ENCODE measurements around the gene MOXD1. TPM values are rescaled to one million over a fixed set of nuclear protein-coding genes. Genes with fewer than 3 reads are reported as not detected.

MOXD1 gene
- total RNA-seq, 4 donors from 2014 or later: 20.3 to 37.3 (median 33.2) TPM

DNA sequence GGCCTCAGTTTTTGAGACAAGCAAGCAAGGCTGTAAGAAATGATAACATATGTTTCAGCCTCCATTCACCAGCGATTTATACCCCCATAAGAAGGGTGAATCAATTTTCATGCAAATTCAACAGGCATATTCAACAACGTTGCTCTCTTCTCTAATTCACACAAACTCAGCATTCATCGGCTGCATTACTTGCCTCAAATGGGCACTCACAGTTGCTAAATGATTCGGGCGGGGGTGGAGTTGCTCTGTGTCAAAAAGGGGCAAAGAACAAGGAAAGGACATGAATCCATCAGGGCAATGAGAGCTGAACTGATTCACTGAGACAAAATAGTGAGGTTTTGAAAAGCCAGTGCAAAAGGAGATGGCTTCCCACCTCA lies 9.0 kb downstream of the MOXD1 start:
- TF ChIP-seq POLR2A (IDR thresholded peaks at IDR 0.05) (no peak), POLR2AphosphoS5 (IDR thresholded peaks at IDR 0.05) (no peak), EP300 (IDR thresholded peaks at IDR 0.05) (no peak)
- TF ChIP-seq, protein P1, sequence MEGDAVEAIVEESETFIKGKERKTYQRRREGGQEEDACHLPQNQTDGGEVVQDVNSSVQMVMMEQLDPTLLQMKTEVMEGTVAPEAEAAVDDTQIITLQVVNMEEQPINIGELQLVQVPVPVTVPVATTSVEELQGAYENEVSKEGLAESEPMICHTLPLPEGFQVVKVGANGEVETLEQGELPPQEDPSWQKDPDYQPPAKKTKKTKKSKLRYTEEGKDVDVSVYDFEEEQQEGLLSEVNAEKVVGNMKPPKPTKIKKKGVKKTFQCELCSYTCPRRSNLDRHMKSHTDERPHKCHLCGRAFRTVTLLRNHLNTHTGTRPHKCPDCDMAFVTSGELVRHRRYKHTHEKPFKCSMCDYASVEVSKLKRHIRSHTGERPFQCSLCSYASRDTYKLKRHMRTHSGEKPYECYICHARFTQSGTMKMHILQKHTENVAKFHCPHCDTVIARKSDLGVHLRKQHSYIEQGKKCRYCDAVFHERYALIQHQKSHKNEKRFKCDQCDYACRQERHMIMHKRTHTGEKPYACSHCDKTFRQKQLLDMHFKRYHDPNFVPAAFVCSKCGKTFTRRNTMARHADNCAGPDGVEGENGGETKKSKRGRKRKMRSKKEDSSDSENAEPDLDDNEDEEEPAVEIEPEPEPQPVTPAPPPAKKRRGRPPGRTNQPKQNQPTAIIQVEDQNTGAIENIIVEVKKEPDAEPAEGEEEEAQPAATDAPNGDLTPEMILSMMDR (IDR thresholded peaks at IDR 0.05): no peak
- ATAC-seq: no peak
- peaks cover 0 to 12% (median 0%) of the 10 kb centered on the region in 3 donors for H3K9me3 ChIP-seq
- WGBS, 2 donors (ENCODE audit: low coverage in 1 of 2): 58 to 60% methylated on average over 2 to 5 of the region's 5 CpGs
- no peak overlapping the region for H3K4me3 ChIP-seq
- H3K4me1 ChIP-seq: peaks cover 0 to 11% (median 0%) of the 10 kb centered on the region in 3 donors
- H3K27me3 ChIP-seq: no peaks in the 10 kb centered on the region
- peak overlapping the region in 3 of 4 donors; percentile 60 to 72 (median 65) for H3K27ac ChIP-seq
- no peaks in the 10 kb centered on the region for H3K36me3 ChIP-seq

DNA sequence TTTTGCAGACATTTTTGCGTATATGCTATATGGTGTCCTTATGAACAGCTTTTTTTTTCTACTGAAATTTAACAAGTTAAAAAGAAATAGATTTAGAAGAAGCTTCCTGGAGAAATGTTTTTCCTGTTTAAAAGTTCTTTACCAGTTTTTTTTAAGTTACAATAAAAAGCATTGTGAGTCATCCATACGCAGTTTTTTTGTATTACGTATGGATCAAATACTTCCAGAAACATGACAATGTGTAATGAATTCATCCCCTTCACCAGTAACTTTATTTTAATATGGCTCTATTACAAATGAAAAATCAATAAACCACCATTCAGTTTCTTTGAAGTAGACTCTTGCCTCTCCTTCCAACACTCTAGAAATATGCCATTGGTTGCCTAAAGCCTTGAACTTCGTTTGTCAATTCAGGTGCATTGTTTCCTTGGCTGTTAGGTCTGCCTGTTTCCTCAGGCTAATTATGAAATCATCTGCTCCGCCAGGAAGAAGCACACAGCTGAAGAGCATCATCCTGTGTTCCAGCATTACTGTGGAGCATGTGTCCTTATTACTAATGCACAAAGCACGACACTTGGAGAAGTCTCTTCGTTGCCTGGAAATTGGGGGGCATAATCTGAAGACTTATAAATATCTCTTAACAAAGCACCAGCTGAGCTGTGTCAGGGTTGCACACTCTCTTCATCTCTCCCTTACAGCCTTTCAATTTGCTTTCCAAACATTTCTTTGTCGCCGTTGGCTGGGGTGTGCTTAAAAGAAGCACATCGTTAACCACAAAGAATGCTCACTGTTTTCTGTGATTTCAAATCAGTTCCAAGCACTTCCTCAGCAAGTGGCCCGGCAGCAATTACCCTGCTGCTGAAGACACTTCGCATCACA lies 9.6 kb downstream of the MOXD1 start:
- H3K4me3 ChIP-seq: no peak overlapping the region
- peak overlapping the region in 3 of 4 donors; percentile 60 to 72 (median 65) for H3K27ac ChIP-seq
- TF ChIP-seq POLR2A (IDR thresholded peaks at IDR 0.05) (no peak), POLR2AphosphoS5 (IDR thresholded peaks at IDR 0.05) (peak; percentile 65)
- WGBS, 2 donors (ENCODE audit: low coverage in 1 of 2): 31 to 39% methylated on average over 11 to 12 of the region's 12 CpGs
- no peaks in the 10 kb centered on the region for H3K36me3 ChIP-seq
- no peaks in the 10 kb centered on the region for H3K27me3 ChIP-seq
- peaks cover 0 to 11% (median 0%) of the 10 kb centered on the region in 3 donors for H3K4me1 ChIP-seq
- peaks cover 0 to 12% (median 0%) of the 10 kb centered on the region in 3 donors for H3K9me3 ChIP-seq
- ATAC-seq: peak; percentile 91

DNA sequence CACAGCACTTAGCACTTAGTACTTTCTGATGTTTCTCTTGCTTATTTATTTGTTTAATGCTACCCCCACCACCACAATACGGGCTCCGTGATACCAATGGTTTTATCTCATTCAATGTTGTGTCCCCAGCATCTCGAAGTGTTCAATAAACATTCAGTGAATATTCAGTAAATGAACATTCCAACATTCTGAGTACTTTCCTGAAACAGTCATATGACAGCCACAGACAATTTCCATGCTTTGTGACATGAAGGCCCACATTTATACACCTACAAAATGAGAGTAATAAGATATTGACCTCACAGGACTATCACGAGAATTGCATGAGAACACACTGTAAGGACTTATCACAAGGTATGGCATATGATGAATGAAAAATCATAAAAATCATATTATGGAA lies 10.8 kb downstream of the MOXD1 start:
- 77 to 87% methylated on average over 4 of the region's 4 CpGs for WGBS, 2 donors (ENCODE audit: low coverage in 1 of 2)
- Histone ChIP-seq H3K27ac (peak overlapping the region in 1 of 4 donors; percentile 7), H3K36me3 (no peaks in the 10 kb centered on the region)

DNA sequence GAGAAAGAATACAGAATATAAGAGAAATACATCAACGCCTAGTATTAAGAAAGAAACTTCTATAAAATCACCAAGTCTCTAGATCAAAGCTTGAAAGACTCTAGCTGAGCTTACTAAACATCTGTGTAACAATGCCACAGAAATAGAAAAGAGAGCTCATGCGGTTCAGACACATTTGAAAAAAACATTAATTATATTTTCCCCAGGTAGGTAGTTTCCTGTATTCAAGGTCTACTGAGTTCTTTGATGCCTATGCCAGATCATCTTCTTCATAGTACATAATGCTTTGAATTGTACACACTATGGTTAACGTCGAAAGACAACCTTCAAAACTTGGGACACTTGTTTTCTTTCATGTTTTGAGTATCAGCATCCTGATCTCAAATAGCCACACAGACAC lies 11.3 kb downstream of the MOXD1 start:
- no peak for ATAC-seq
- peaks cover 0 to 5% (median 0%) of the 10 kb centered on the region in 3 donors for H3K9me3 ChIP-seq
- H3K27me3 ChIP-seq: no peaks in the 10 kb centered on the region
- no peak overlapping the region for H3K4me3 ChIP-seq
- H3K27ac ChIP-seq: no peak overlapping the region
- H3K4me1 ChIP-seq: peaks cover 0 to 11% (median 0%) of the 10 kb centered on the region in 3 donors
- H3K36me3 ChIP-seq: no peaks in the 10 kb centered on the region
- 81 to 93% methylated on average over 3 to 4 of the region's 4 CpGs for WGBS, 2 donors (ENCODE audit: low coverage in 1 of 2)
- no peak for TF ChIP-seq POLR2A (IDR thresholded peaks at IDR 0.05)
- TF ChIP-seq POLR2AphosphoS5 (IDR thresholded peaks at IDR 0.05): no peak
- TF ChIP-seq, protein P1 (IDR thresholded peaks at IDR 0.05): no peak
- TF ChIP-seq EP300 (IDR thresholded peaks at IDR 0.05): no peak

More for the DNA sequence above, 10.8 kb downstream of the MOXD1 start:
- Histone ChIP-seq H3K4me3 (no peak overlapping the region), H3K4me1 (peaks cover 0 to 11% (median 0%) of the 10 kb centered on the region in 3 donors), H3K27me3 (no peaks in the 10 kb centered on the region), H3K9me3 (peaks cover 0 to 10% (median 0%) of the 10 kb centered on the region in 3 donors)
- TF ChIP-seq POLR2A (IDR thresholded peaks at IDR 0.05): no peak
- TF ChIP-seq, protein P1 (IDR thresholded peaks at IDR 0.05): no peak
- ATAC-seq: no peak

DNA sequence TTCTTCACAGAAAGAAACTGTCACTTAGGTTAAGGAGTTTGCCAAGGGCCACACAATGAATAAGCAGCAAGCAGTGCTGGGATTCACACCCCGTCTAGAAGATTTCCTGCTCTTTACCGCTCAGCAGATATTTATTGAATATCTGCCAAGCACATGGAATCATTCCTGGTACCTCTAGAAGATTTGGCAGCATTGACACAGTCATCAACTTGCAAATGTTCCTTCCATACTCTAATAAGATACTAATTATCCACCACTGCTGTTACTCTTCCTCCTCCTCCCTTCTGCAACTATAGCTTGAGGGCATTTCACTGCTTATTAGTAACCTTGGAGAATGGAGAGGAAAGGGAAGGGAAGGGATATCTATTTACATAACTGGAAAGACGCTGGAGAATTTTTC lies 13.0 kb downstream of the MOXD1 start:
- peaks cover 0 to 11% (median 0%) of the 10 kb centered on the region in 3 donors for H3K4me1 ChIP-seq
- H3K27ac ChIP-seq: no peak overlapping the region
- no peaks in the 10 kb centered on the region for H3K27me3 ChIP-seq
- no peak overlapping the region for H3K4me3 ChIP-seq
- ATAC-seq: no peak
- H3K9me3 ChIP-seq: no peaks in the 10 kb centered on the region
- no peak for TF ChIP-seq EP300 (IDR thresholded peaks at IDR 0.05)
- WGBS, 2 donors (ENCODE audit: low coverage in 1 of 2): 27 to 31% methylated on average over 2 to 3 of the region's 3 CpGs
- H3K36me3 ChIP-seq: no peaks in the 10 kb centered on the region

Measured in gastroesophageal sphincter (tissue), 4 donors.